Hematopoietic multipotent progenitor cell treated with erythropoietin and hydrocortisone succinate and interleukin-3 and kit ligand, for 17 days (in vitro differentiated cells): ENCODE results near the gene LDB1.

Experiments used
- DNase-seq: peaks from one replicate; pipeline ENCODE4 v3.0.0-alpha.2; 2015; ENCODE audit warnings: low spot score

Gene LDB1

GRCh38 chr10:102120142-102120990 is at the start of gene LDB1:
LDB1 (minus strand) TSS chr10:102120368; CDS start chr10:102120110, 258 bp downstream.
- peak; percentile 76 for DNase-seq

GRCh38 chr10:102167861-102168260 is 47.7 kb upstream of the LDB1 start:
- no peak for DNase-seq

DNA sequence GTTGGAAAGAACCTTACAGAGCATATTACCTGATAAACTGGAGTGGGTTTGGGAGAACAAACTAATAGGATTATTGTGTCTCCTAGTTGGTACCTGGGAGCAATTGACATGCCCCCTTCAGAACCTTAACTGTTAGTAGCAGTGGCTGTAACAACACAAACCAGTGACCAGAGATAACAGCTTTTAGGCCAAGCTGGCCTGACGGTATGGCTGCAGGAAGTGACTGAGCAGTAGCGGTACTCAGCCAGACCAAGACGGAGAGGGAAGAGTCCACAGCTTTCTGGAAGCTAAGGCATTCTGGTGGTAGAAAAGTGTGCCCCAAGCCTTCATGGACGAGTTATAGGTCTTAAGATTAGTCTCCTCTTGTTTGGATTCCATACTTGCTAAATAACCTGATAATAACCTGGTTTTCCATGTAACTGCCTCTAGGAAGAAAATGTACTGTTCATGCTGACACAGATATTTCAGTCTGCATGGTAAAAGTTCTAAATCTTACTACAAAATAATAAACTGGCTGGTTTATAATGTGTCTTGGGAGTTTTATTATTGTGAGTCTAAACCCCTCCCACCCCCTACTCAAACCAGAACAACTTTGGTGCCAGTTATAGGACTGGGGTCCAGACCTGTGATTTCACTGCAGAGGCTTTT is 43.3 kb upstream of the LDB1 start:
- DNase-seq, result no peak

DNA sequence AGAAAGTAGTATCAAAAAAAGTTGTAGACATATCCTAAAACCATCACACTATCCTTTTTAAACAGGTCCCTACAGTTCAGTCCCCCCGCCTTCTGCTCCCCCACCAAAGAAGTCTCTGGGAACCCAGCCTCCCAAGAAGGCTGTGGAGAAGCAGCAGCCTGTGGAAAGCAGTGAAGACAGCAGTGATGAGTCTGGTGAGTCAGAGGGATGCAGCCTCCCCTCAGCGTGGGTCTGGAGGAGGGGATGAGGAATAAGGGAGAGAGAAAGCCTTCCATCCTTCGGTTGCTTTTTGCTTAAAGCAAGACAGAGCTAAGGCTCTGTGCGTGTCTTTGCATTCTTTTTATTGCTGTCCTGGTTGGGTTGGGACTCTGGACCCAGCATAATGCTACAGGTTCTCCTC is 39.7 kb upstream of the LDB1 start:
- no peak for DNase-seq

DNA sequence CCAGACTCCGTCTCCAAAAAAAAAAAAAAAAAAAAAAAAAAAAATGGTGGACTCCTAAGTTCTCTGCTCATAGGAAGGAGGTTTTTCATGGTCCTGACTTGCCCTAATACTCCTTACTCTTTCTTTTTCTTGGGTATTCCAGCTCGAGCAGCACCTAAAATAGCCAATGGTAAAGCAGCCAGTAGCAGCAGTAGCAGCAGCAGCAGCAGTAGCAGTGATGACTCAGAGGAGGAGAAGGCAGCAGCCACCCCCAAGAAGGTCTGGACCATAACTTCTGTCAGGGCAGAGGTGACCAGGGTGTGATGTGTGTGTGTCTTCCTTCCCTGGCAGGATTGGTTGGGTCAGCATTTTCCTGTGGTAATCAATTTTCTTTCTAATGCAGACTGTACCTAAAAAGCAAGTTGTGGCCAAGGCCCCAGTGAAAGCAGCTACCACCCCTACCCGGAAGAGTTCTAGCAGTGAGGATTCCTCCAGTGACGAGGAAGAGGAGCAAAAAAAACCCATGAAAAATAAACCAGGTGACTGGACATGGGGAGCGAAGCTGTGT is 39.0 kb upstream of the LDB1 start:
- DNase-seq, result no peak

GRCh38 chr10:102157224-102157623 is 37.1 kb upstream of the LDB1 start:
- no peak for DNase-seq

DNA sequence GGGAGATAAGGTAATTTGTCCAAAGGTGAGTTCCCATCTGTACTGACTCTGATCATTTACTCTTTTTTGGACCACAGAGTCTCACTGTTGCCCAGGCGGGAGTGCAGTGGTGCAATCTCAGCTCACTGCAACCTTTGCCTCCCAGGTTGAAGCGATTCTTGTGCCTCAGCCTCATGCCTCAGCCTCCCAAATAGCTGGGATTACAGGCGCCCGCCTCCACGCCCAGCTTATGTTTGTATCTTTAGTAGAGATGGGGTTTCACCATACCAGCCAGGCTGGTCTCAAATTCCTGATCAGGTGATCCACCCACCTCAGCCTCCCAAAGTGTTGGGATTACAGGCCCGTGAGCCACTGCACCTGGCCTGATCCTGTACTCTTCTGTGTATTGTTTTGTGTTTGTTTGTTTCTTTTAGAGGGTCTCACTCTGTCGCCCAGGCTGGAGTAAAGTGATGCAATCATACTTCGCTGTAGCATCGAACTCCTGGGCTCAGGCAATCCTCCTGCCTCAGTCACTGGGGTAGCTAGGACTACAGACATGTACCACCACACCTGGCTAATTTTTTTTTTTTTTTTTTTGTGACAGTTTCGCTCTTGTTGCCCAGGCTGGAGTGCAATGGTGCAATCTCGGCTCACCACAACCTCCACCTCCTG is 34.4 kb upstream of the LDB1 start:
- DNase-seq, result no peak

DNA sequence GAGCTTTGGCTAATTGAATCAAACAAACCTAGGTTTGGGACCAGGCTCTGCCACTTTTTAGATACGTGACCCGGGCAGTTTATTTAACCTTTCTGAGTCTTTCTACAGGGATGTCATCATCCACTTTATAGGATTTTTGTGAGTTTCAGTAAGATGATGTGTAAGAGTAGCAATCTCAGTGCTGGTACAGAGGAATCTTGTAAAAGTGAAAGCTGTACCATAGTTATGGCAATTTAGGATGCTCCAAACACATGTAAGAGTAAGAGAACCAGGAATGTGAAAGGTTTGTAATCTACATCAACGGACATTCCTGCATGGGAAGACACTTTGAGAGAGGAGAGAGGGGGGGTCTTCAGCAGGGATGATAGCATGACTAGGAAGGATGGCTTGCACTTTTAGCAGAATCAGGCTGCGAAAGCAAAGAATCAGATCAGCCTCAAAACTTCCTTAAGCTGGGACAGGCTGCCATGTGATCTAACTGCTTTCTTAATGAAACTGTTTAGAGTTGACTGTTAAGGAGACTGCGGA is 33.0 kb upstream of the LDB1 start:
- no peak for DNase-seq

- no peak for DNase-seq
These were observed 32.4 kb upstream of the LDB1 start for GRCh38 chr10:102152545-102152890.

DNA sequence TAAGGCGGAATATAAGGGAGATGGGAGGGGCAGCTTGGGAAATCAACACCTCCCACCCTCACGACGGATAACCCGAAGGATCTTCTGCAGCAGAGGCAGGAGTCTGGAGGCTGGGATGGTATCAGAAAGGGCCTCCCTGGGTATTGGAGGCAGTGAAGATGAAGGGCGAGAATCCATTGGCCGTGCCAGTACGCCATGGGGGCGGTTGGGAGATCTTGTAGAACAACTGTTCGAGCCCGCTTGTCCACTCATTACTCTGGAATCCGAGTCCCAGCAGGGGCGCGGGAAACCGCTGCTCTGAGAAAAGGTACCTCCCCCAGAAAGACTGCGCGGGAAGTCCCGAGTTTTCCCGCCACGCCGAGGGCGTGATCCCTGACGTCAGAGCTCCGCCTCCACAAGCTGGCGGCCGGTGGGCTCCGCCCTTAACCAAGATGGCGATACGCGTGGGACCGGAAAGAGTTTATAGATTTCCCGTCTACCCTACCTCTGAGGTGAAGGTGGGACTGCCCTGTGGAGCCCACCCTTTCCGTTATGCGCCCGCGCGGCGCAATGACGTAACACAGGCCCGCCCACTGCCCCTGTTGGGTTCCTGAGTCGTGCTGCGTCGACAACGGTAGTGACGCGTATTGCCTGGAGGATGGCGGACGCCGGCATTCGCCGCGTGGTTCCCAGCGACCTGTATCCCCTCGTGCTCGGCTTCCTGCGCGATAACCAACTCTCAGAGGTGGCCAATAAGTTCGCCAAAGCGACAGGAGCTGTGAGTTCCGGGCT is 31.8 kb upstream of the LDB1 start, which contains the start of gene NOLC1:
NOLC1 (plus strand) TSS at position 616 of the 771 bp plus-strand sequence; CDS start at position 638, 22 bp downstream.
- peak; percentile 95 for DNase-seq

DNA sequence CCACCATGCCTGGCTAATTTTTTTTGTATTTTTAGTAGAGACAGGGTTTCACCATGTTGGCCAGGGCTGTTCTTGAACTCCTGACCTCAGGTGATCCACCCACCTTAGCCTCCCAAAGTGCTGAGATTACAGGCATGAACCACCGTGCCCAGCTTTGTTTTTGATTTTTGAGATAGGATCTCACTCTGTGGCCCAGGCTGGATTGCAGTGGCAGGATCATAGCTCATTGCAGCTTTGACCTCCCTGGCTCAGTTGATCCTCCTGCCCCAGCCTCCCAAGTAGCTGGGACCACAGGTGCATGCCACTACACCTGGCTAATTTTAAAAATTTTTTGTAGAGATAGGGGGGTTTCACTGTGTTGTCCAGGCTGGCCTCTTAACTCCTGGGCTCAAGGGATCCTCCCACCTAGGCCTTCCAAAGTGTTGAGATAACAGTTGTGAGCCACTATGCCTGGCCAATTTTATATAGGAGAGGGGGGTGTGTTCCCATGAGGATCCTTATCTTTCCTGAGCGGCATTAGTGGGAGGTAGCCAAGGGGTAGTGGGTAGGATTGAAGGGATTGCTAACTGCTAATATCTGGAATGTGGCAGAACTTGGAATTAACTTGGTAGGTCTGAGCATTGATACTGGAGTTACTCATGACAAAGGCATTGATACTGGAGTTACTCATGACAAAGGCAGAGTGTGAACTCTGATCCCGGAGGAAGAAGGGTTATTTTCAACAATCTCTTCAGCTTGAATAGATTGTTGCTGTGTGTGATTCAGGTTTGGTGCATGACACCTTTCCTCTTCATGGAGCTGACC is 31.0 kb upstream of the LDB1 start:
- DNase-seq, result no peak

- no peak for DNase-seq
These were observed 28.1 kb upstream of the LDB1 start for GRCh38 chr10:102148275-102148674.

GRCh38 chr10:102147561-102147960 is 27.4 kb upstream of the LDB1 start:
- no peak for DNase-seq

DNA sequence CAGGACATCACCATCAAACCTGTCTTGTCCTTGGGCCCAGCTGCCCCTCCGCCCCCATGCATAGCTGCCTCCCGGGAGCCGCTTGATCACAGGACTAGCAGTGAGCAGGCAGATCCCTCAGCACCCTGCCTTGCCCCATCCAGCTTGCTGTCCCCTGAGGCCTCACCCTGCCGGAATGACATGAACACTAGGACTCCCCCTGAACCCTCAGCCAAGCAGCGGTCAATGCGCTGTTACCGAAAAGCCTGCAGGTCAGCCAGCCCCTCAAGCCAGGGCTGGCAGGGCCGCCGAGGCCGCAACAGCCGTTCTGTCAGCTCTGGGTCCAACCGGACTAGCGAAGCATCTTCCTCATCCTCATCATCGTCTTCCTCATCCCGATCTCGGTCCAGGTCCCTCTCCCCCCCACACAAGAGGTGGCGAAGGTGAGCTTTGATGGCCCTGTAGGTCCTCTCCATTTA is 26.8 kb upstream of the LDB1 start:
- no peak for DNase-seq

DNA sequence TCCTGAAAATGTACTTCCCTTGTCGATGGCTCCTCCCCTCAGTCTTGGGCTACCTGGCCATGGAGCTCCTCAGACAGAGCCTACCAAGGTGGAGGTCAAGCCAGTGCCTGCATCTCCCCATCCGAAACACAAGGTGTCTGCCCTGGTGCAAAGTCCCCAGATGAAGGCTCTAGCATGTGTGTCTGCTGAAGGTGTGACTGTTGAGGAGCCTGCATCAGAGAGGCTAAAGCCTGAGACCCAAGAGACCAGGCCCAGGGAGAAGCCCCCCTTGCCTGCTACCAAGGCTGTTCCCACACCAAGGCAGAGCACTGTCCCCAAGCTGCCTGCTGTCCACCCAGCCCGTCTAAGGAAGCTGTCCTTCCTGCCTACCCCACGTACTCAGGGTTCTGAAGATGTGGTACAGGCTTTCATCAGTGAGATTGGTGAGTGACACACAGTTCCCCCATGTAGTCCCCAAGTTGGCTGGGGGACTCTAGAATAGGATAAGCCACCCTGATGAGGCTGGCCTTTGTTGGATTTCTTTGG is 21.5 kb upstream of the LDB1 start:
- DNase-seq, result no peak

- no peak for DNase-seq
These were observed 20.9 kb upstream of the LDB1 start for GRCh38 chr10:102140913-102141540.

GRCh38 chr10:102140218-102140617 is 20.1 kb upstream of the LDB1 start:
- no peak for DNase-seq

DNA sequence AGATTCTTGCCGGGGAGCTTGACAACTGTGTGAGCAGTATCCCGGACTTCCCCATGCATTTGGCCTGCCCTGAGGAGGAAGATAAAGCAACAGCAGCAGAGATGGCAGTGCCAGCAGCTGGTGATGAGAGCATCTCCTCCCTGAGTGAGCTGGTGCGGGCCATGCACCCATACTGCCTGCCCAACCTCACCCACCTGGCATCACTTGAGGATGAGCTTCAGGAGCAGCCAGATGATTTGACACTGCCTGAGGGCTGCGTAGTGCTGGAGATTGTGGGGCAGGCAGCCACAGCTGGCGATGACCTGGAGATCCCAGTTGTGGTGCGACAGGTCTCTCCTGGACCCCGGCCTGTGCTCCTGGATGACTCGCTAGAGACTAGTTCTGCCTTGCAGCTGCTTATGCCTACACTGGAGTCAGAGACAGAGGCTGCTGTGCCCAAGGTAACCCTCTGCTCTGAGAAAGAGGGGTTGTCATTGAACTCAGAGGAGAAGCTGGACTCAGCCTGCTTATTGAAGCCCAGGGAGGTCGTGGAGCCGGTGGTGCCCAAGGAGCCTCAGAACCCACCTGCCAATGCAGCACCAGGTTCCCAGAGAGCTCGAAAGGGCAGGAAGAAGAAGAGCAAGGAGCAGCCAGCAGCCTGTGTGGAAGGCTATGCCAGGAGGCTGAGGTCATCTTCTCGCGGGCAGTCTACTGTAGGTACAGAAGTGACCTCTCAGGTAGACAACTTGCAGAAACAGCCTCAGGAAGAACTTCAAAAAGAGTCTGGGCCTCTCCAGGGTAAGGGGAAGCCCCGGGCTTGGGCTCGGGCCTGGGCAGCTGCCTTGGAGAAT is 19.3 kb upstream of the LDB1 start:
- DNase-seq, result no peak

DNA sequence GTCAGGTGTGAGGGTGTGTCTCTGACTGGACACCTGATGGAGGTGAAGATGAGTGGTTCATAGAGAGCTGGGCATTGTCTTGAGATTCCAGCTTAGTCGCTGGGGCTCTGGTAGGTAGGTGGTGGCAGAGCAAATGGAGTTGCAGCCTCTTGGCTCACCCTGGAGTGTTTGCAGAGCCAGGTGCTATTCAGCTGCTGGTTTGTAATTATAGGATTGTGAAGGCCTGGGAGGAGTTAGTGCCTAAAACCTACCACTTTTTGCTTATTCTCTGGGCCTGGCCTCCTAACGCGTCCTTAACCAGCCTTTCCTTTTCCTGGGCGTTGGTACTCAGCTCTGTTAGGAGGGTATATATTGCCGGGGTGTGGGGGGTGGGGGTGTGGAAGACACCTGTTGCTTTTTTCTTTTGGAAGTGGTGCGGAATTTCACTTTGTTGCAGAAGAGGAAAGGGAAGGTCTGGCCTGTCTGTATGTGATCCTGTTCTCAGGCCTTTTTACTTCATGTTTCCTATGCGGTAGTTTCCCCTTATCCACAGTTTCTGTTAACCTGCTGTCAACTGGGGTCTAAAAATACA is 15.9 kb upstream of the LDB1 start:
- no peak for DNase-seq
